GM12873 (cell line): ENCODE results near the gene LAMA4.

Experiments used
- CTCF ChIP-seq: IDR thresholded peaks from 2 replicates; pipeline ENCODE4 v1.5.1; 2012; ENCODE audit warnings: low read depth, mild to moderate bottlenecking, moderate library complexity, low read length, control low read depth; ENCODE audit not compliant: insufficient read depth; ENCODE audit errors: missing control alignments

LAMA4 gene

GRCh38 chr6:112150363-112150762 lies 104.0 kb downstream of the LAMA4 start:
- TF ChIP-seq CTCF = no peak

GRCh38 chr6:112149719-112150263 lies 104.6 kb downstream of the LAMA4 start:
- no peak for TF ChIP-seq CTCF

GRCh38 chr6:112149236-112149635 lies 105.1 kb downstream of the LAMA4 start:
- no peak for TF ChIP-seq CTCF

GRCh38 chr6:112148103-112148502 lies 106.3 kb downstream of the LAMA4 start:
- TF ChIP-seq CTCF = no peak

- TF ChIP-seq CTCF = no peak
Measured at GRCh38 chr6:112145080-112145573, 109.2 kb downstream of the LAMA4 start.

- no peak for TF ChIP-seq CTCF
Measured at GRCh38 chr6:112144145-112144926, 110.0 kb downstream of the LAMA4 start.

- no peak for TF ChIP-seq CTCF
Measured at GRCh38 chr6:112141707-112142106, 112.7 kb downstream of the LAMA4 start.
